Upper lobe of right lung (tissue), 1 donor: ENCODE measurements around the gene ADAMTS2. TPM values are rescaled to one million over a fixed set of nuclear protein-coding genes. Genes with fewer than 3 reads are reported as not detected.

Experiments
- ATAC-seq: fragments of 200-7000 bp; cut with Tn5 transposase; one replicate; pipeline ENCODE4 v1.9.1; 2020; ENCODE audit warnings: mild to moderate bottlenecking, moderate library complexity
- DNase-seq: peaks from one replicate; pipeline ENCODE4 v3.0.0-alpha.2; 2020
- H3K27ac ChIP-seq: fragments of 200-600 bp; one replicate; pipeline ENCODE4 v1.8.0; 2022
- H3K27me3 ChIP-seq: fragments of 200-600 bp; one replicate; pipeline ENCODE4 v1.8.0; 2022; ENCODE audit warnings: mild to moderate bottlenecking
- H3K36me3 ChIP-seq: fragments of 200-600 bp; one replicate; pipeline ENCODE4 v1.8.0; 2022
- H3K4me1 ChIP-seq: fragments of 200-600 bp; one replicate; pipeline ENCODE4 v1.8.0; 2022
- H3K4me3 ChIP-seq: fragments of 200-600 bp; one replicate; pipeline ENCODE4 v1.8.0; 2022; ENCODE audit warnings: mild to moderate bottlenecking
- H3K9me3 ChIP-seq: fragments of 200-600 bp; one replicate; pipeline ENCODE4 v1.8.0; 2022
- CTCF ChIP-seq: fragments of 200-600 bp; IDR thresholded peaks from one replicate; pipeline ENCODE4 v1.8.0; 2022; ENCODE audit warnings: antibody characterized with exemption
- intact Hi-C: fragments of 100-400 bp; cut with DNase I; formaldehyde crosslinking; loops from one replicate; pipeline ENCODE4 v1.11.0; 2022
- total RNA-seq: library from RNA; stranded (reverse); fragmentation: NEBNext Ultra II Directional; extraction: Animal tissue kit (Norgen Biotek cat#: 25700); gene quantifications from one replicate; pipeline ENCODE4 v1.2.1, GENCODE V29; 2021
- donor health status: DM: no; HTN: yes; CAD: no; lungs with severe emphysema.

Gene ADAMTS2
- total RNA-seq, 1 donor from 2014 or later: 16.4 TPM

GRCh38 chr5:179239256-179240135, 105.8 kb downstream of the ADAMTS2 start:
- no peaks in the 10 kb centered on the region for H3K27me3 ChIP-seq

GRCh38 chr5:179238628-179238970, 106.7 kb downstream of the ADAMTS2 start:
- H3K4me1 ChIP-seq: peaks cover 6% of the 10 kb centered on the region
- peaks cover 3% of the 10 kb centered on the region for H3K9me3 ChIP-seq
- no peak overlapping the region for H3K4me3 ChIP-seq
- no peak for TF ChIP-seq CTCF
- no peaks in the 10 kb centered on the region for H3K36me3 ChIP-seq
- peak; percentile 39 for DNase-seq
- H3K27me3 ChIP-seq: no peaks in the 10 kb centered on the region
- intact Hi-C loops: no loop called here
- H3K27ac ChIP-seq: no peak overlapping the region
- ATAC-seq: no peak

More at GRCh38 chr5:179239256-179240135, 105.8 kb downstream of the ADAMTS2 start:
- intact Hi-C loops: no loop called here
- no peak overlapping the region for H3K27ac ChIP-seq
- peak; percentile 51 for DNase-seq
- ATAC-seq: no peak
- no peak overlapping the region for H3K4me3 ChIP-seq
- TF ChIP-seq CTCF: no peak
- no peaks in the 10 kb centered on the region for H3K36me3 ChIP-seq
- H3K4me1 ChIP-seq: peaks cover 6% of the 10 kb centered on the region
- peaks cover 3% of the 10 kb centered on the region for H3K9me3 ChIP-seq

- no peaks in the 10 kb centered on the region for H3K36me3 ChIP-seq
- no peaks in the 10 kb centered on the region for H3K27me3 ChIP-seq
- DNase-seq (peak; percentile 44), ATAC-seq (no peak)
- intact Hi-C loops: no loop called here
- TF ChIP-seq CTCF: no peak
- H3K27ac ChIP-seq: no peak overlapping the region
- H3K9me3 ChIP-seq: peaks cover 3% of the 10 kb centered on the region
- peaks cover 2% of the 10 kb centered on the region for H3K4me1 ChIP-seq
- no peak overlapping the region for H3K4me3 ChIP-seq
Measured at GRCh38 chr5:179237770-179238627, 107.3 kb downstream of the ADAMTS2 start.

GRCh38 chr5:179235416-179236400, 109.6 kb downstream of the ADAMTS2 start:
- Histone ChIP-seq H3K36me3 (no peaks in the 10 kb centered on the region), H3K27me3 (no peaks in the 10 kb centered on the region), H3K4me1 (no peaks in the 10 kb centered on the region), H3K4me3 (no peak overlapping the region), H3K9me3 (peaks cover 3% of the 10 kb centered on the region), H3K27ac (no peak overlapping the region)
- intact Hi-C loops: no loop called here
- peak; percentile 40 for DNase-seq
- TF ChIP-seq CTCF: no peak
- no peak for ATAC-seq

GRCh38 chr5:179234563-179235135, 110.6 kb downstream of the ADAMTS2 start:
- ATAC-seq: no peak
- H3K36me3 ChIP-seq: no peaks in the 10 kb centered on the region
- TF ChIP-seq CTCF: no peak
- H3K4me1 ChIP-seq: no peaks in the 10 kb centered on the region
- DNase-seq: peak; percentile 38
- no peak overlapping the region for H3K27ac ChIP-seq
- H3K4me3 ChIP-seq: no peak overlapping the region
- H3K9me3 ChIP-seq: peaks cover 3% of the 10 kb centered on the region
- intact Hi-C loops: no loop called here
- H3K27me3 ChIP-seq: no peaks in the 10 kb centered on the region
